PFSK-1 (cell line): ENCODE results near the gene PAGE4.

ENCODE experiments used
- FOXP2 ChIP-seq: optimal IDR thresholded peaks from 2 replicates; pipeline ENCODE3; 2011; ENCODE audit warnings: borderline replicate concordance, control low read depth, inconsistent platforms; ENCODE audit not compliant: insufficient read depth; ENCODE audit errors: extremely low read length, extremely low read depth
- POLR2AphosphoS5 ChIP-seq: IDR thresholded peaks from 2 replicates; pipeline ENCODE4 v1.6.1; 2012; ENCODE audit warnings: low read depth, mild to moderate bottlenecking, control low read depth, low read length, moderate library complexity
- SIN3A ChIP-seq: IDR thresholded peaks from 2 replicates; pipeline ENCODE4 v1.6.1; 2012; ENCODE audit warnings: mild to moderate bottlenecking, low read length, moderate library complexity, borderline replicate concordance; ENCODE audit not compliant: insufficient read depth
- TAF1 ChIP-seq: IDR thresholded peaks from 2 replicates; pipeline ENCODE4 v1.6.1; 2012; ENCODE audit warnings: low read length, control low read depth, borderline replicate concordance; ENCODE audit not compliant: insufficient read depth
- TF ChIP-seq, protein P1 (sequence below), 2 experiments: IDR thresholded peaks; 2 replicates each; pipeline versions ENCODE4 v1.6.1 to v1.8.0; 2011 to 2012; ENCODE audit warnings: low read depth in 2 of 2, low read length in 2 of 2, control low read depth in 1 of 2, inconsistent platforms in 1 of 2, mild to moderate bottlenecking in 1 of 2, moderate library complexity in 1 of 2; ENCODE audit not compliant: insufficient read depth in 1 of 2

The PAGE4 gene

DNA sequence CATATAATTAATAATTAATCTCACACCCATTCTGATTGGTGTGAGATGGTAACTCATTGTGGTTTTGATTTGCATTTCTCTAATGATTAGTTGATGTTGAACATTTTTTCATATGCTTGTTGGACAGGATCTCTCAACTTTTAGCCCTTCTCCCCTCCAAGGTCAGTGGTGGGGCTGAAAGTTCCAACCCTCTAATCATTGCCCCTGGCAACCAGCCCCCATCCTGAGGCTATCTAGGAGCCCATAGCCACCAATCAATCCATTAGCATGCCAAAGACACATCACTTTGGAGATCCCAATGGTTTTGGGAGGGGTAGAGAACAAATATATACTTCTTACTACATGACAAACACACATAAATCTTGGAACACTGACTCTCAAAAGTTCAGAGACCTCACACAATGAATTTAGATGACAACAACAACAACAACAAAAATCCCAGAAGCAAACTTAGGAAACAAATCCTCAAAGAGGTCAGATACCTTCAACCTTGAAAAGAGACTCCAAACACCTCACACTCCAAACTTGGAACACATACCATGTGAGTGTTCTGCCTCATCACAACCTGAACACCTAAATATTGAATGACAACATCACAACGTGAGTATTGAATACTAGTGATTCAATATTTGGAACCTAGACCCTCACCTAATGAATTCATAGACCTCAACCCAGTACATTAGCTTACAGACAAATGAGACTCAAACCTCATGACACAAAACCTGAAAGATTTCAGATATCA is 19.0 kb upstream of the PAGE4 start:
- TF ChIP-seq SIN3A, result no peak
- no peak for TF ChIP-seq POLR2AphosphoS5
- no peak for TF ChIP-seq FOXP2
- TF ChIP-seq, protein P1, sequence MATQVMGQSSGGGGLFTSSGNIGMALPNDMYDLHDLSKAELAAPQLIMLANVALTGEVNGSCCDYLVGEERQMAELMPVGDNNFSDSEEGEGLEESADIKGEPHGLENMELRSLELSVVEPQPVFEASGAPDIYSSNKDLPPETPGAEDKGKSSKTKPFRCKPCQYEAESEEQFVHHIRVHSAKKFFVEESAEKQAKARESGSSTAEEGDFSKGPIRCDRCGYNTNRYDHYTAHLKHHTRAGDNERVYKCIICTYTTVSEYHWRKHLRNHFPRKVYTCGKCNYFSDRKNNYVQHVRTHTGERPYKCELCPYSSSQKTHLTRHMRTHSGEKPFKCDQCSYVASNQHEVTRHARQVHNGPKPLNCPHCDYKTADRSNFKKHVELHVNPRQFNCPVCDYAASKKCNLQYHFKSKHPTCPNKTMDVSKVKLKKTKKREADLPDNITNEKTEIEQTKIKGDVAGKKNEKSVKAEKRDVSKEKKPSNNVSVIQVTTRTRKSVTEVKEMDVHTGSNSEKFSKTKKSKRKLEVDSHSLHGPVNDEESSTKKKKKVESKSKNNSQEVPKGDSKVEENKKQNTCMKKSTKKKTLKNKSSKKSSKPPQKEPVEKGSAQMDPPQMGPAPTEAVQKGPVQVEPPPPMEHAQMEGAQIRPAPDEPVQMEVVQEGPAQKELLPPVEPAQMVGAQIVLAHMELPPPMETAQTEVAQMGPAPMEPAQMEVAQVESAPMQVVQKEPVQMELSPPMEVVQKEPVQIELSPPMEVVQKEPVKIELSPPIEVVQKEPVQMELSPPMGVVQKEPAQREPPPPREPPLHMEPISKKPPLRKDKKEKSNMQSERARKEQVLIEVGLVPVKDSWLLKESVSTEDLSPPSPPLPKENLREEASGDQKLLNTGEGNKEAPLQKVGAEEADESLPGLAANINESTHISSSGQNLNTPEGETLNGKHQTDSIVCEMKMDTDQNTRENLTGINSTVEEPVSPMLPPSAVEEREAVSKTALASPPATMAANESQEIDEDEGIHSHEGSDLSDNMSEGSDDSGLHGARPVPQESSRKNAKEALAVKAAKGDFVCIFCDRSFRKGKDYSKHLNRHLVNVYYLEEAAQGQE (IDR thresholded peaks at IDR 0.05; ENCODE audit: insufficient read depth in 1 of 2, low read depth in 2 of 2, low read length in 2 of 2), result no peak
- TF ChIP-seq TAF1, result no peak

DNA sequence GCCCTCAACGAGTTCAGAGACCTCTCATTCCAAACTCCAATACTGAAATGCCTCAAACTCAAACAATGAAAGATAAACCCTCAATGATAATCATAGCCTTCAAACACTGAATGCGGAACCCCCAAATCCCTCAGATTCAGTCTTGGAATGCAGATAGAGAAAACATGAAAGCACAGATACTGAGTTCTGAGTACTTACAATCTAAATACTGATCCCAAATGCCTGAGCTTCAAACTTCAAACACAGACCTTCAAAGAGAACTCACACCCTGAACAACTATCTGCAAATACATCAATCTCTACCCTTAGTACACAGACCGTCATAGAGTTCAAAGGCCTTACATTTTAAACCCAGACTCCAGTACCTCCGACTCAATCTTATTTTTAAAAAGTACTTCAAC is 16.9 kb upstream of the PAGE4 start:
- TF ChIP-seq POLR2AphosphoS5 (no peak), TAF1 (no peak), FOXP2 (no peak), SIN3A (no peak)
- TF ChIP-seq, protein P1 (IDR thresholded peaks at IDR 0.05; ENCODE audit: insufficient read depth in 1 of 2, low read depth in 2 of 2, low read length in 2 of 2), result no peak

DNA sequence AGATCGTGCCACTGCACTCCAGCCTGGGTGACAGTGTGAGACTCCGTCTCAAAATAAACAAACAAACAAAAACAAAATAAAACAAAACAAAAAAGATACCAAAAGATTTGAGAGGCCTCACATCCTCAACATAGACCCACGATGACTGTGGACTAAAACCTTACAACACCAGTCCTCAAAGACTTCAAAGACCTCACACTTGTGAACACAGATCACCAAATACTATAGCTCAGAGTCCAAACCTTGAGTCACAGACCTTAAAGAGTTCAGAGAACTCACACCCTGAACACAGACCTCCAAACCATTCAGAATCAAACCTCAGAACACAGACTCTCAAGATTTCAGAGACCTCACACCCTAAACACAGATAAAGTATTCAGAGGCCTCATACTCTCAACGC is 12.7 kb upstream of the PAGE4 start:
- TF ChIP-seq SIN3A (no peak), TAF1 (no peak), FOXP2 (no peak), POLR2AphosphoS5 (no peak)
- TF ChIP-seq, protein P1 (IDR thresholded peaks at IDR 0.05; ENCODE audit: insufficient read depth in 1 of 2, low read depth in 2 of 2, low read length in 2 of 2), result no peak

DNA sequence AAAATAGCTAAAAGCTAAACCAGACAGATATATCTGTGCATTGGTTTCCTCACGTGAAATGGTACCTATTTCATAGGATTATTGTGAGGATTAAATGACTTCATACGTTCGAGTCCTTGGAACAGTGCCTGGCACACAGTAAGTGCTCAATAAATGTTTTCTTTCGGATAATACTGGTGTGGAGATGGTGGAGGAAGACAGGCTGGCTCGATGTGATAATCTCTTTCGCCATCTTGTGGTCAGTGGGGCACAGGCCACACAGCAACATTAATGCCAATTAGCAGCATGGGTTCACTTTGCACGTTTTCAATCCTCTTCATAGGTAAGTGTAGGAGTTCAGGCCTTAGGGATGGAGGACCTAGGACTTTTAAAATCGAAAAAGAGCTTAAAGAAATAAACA is 9.3 kb downstream of the PAGE4 start:
- TF ChIP-seq SIN3A (no peak), POLR2AphosphoS5 (no peak), FOXP2 (no peak), TAF1 (no peak)
- TF ChIP-seq, protein P1 (IDR thresholded peaks at IDR 0.05; ENCODE audit: insufficient read depth in 1 of 2, low read depth in 2 of 2, low read length in 2 of 2), result no peak

DNA sequence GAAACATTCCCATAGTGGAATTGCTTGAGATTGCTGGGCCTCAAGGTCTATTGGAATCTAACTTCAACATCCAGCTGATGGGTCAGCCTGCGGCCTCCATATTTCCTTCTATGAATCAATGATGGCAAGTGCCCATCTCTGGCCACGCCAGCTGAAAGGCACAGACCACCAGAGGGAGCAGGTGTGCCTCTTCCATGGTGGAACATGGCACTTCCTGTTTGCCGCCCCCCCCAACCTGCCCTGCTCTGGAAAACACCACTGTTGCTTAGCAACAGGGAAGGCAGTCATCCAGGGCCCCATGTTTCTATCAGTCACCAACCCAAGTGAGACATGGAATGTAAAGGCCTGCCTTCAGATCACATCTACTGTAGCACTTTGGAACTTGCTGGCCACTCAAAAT is 11.6 kb downstream of the PAGE4 start:
- TF ChIP-seq POLR2AphosphoS5 (no peak), FOXP2 (no peak), SIN3A (no peak), TAF1 (no peak)
- TF ChIP-seq, protein P1 (IDR thresholded peaks at IDR 0.05; ENCODE audit: insufficient read depth in 1 of 2, low read depth in 2 of 2, low read length in 2 of 2), result no peak
